ENCODE results near the gene DNAI2.

GRCh38 chr17:74357466-74357809 lies 83.4 kb downstream of the DNAI2 start:
- TF ChIP-seq CTCF (conservative IDR thresholded peaks at IDR 0.05; ENCODE audit: low read length): no peak
- no peak for TF ChIP-seq EZH2phosphoT487 (IDR thresholded peaks at IDR 0.05; ENCODE audit: borderline replicate concordance)

Data from Loucy (cell line).